Neuronal stem cell (in vitro differentiated cells): ENCODE results near the gene CD22.
A peak's percentile ranks its signal among the peaks of the same experiment; 100 is the strongest.

ENCODE experiments used
- DNase-seq: peaks from one replicate; pipeline ENCODE4 v3.0.0-alpha.2; 2013; ENCODE audit warnings: low spot score
- H2AFZ ChIP-seq: one replicate; pipeline ENCODE4 v1.6.1; 2013; ENCODE audit warnings: mild to moderate bottlenecking, low read length, inconsistent platforms
- H2AK5ac ChIP-seq: 2 replicates; pipeline ENCODE4 v1.6.1; 2013; ENCODE audit warnings: low read depth, mild to moderate bottlenecking, inconsistent platforms, low read length, moderate library complexity, mixed read lengths
- H2BK120ac ChIP-seq: 2 replicates; pipeline ENCODE4 v1.6.1; 2013; ENCODE audit warnings: low read depth, mild to moderate bottlenecking, inconsistent platforms, low read length, moderate library complexity, mixed read lengths
- H2BK12ac ChIP-seq: one replicate; pipeline ENCODE4 v1.6.1; 2013; ENCODE audit warnings: low read length, inconsistent platforms
- H2BK15ac ChIP-seq: 2 replicates; pipeline ENCODE4 v1.6.1; 2013; ENCODE audit warnings: mild to moderate bottlenecking, low read length, inconsistent platforms, mixed read lengths
- H2BK5ac ChIP-seq: one replicate; pipeline ENCODE4 v1.6.1; 2013; ENCODE audit warnings: inconsistent platforms, mild to moderate bottlenecking, low read length, moderate library complexity
- H3K14ac ChIP-seq: one replicate; pipeline ENCODE4 v1.6.1; 2013; ENCODE audit warnings: low read length, inconsistent platforms
- H3K18ac ChIP-seq: 2 replicates; pipeline ENCODE4 v1.6.1; 2013; ENCODE audit warnings: low read length, inconsistent platforms
- H3K23ac ChIP-seq: 2 replicates; pipeline ENCODE4 v1.6.1; 2013; ENCODE audit warnings: low read depth, mild to moderate bottlenecking, mixed read lengths, low read length, inconsistent platforms; ENCODE audit not compliant: poor library complexity
- H3K27ac ChIP-seq: replicated peaks from 3 replicates; pipeline ENCODE4 v1.5.1; 2013; ENCODE audit warnings: low read length, inconsistent platforms
- H3K27me3 ChIP-seq, 3 experiments: 2 replicates each; pipeline ENCODE4 v1.6.1; 2013; ENCODE audit warnings: low read length in 3 of 3, mild to moderate bottlenecking in 2 of 3, inconsistent platforms in 1 of 3, low read depth in 1 of 3, mixed read lengths in 1 of 3, moderate library complexity in 1 of 3; ENCODE audit not compliant: control insufficient read depth in 3 of 3, insufficient read depth in 3 of 3
- H3K36me3 ChIP-seq, 2 donors: replicated peaks in 1 of 2; 2 replicates each; pipeline ENCODE4 v1.6.1; 2013; ENCODE audit warnings: low read length in 2 of 2; ENCODE audit not compliant: control insufficient read depth in 2 of 2, insufficient read depth in 2 of 2
- H3K4ac ChIP-seq: 2 replicates; pipeline ENCODE4 v1.6.1; 2013; ENCODE audit warnings: inconsistent platforms, mild to moderate bottlenecking, low read length, moderate library complexity
- H3K4me1 ChIP-seq, 2 donors: 1 replicate in 1 of 2; 2 replicates in 1 of 2; pipeline ENCODE4 v1.6.1; 2013; ENCODE audit warnings: low read length in 2 of 2, low read depth in 1 of 2; ENCODE audit not compliant: control insufficient read depth in 2 of 2, insufficient read depth in 1 of 2
- H3K4me2 ChIP-seq: one replicate; pipeline ENCODE4 v1.6.1; 2013; ENCODE audit warnings: mild to moderate bottlenecking, low read length, inconsistent platforms; ENCODE audit not compliant: insufficient read depth, poor library complexity, severe bottlenecking
- H3K4me3 ChIP-seq, 2 donors: 2 replicates each; pipeline ENCODE4 v1.5.1; 2013; ENCODE audit warnings: low read length in 2 of 2, mild to moderate bottlenecking in 2 of 2, inconsistent platforms in 1 of 2, moderate library complexity in 1 of 2
- H3K79me1 ChIP-seq: one replicate; pipeline ENCODE4 v1.6.1; 2013; ENCODE audit warnings: low read depth, mild to moderate bottlenecking, inconsistent platforms, low read length, moderate library complexity
- H3K9ac ChIP-seq: one replicate; pipeline ENCODE4 v1.6.1; 2013; ENCODE audit warnings: mild to moderate bottlenecking, low read depth, low read length, inconsistent platforms; ENCODE audit not compliant: poor library complexity
- H3K9me3 ChIP-seq, 2 donors: replicated peaks in 1 of 2; 2 replicates each; pipeline versions ENCODE3 to v1.6.1; 2013; ENCODE audit warnings: low read length in 2 of 2, mild to moderate bottlenecking in 2 of 2, inconsistent platforms in 1 of 2, low read depth in 1 of 2, mixed read lengths in 1 of 2, moderate library complexity in 1 of 2; ENCODE audit not compliant: control insufficient read depth in 2 of 2, insufficient read depth in 1 of 2
- H4K8ac ChIP-seq: one replicate; pipeline ENCODE4 v1.6.1; 2013; ENCODE audit warnings: low read depth, mild to moderate bottlenecking, inconsistent platforms, low read length, moderate library complexity
- H4K91ac ChIP-seq: one replicate; pipeline ENCODE4 v1.6.1; 2013; ENCODE audit warnings: low read length, low read depth, mild to moderate bottlenecking, inconsistent platforms; ENCODE audit not compliant: poor library complexity
- WGBS, 2 donors: extraction: QIAGEN DNeasy Blood & Tissue Kit; methylation state at CpG; one replicate each; pipeline ENCODE4 v1.1.7; 2013; ENCODE audit warnings: missing lambda C conversion rate in 2 of 2, mixed read lengths in 1 of 2; ENCODE audit not compliant: insufficient read length in 2 of 2, insufficient replicate concordance in 1 of 2; ENCODE audit errors: extremely low coverage in 2 of 2; 5-methylcytosine and 5-hydroxymethylcytosine counted together

The CD22 gene

GRCh38 chr19:35363001-35363590 is 34.1 kb downstream of the CD22 start:
- Histone ChIP-seq H3K4me1 (no peaks in the 10 kb centered on the region), H3K23ac (no peak overlapping the region), H4K91ac (no peak overlapping the region), H3K4me3 (no peak overlapping the region), H3K27me3 (no peaks in the 10 kb centered on the region), H3K9ac (no peak overlapping the region), H3K9me3 (no peaks in the 10 kb centered on the region), H3K79me1 (no peaks in the 10 kb centered on the region), H3K4me2 (no peak overlapping the region), H4K8ac (no peak overlapping the region), H2AK5ac (no peak overlapping the region), H3K36me3 (no peaks in the 10 kb centered on the region), H2BK120ac (no peak overlapping the region), H3K27ac (no peak overlapping the region), H2BK12ac (no peak overlapping the region), H3K18ac (no peak overlapping the region), H3K14ac (no peak overlapping the region), H2BK15ac (no peak overlapping the region), H3K4ac (no peak overlapping the region), H2BK5ac (no peak overlapping the region), H2AFZ (no peak overlapping the region)
- DNase-seq, result no peak
- no CpG with 5 or more reads among the region's 11 CpGs for WGBS, 2 donors

- H2BK5ac ChIP-seq, result no peak overlapping the region
- peak overlapping the region; percentile 22 for H2AFZ ChIP-seq
- no peak overlapping the region for H3K23ac ChIP-seq
- H3K9me3 ChIP-seq, result no peaks in the 10 kb centered on the region
- WGBS, 2 donors, result no CpG with 5 or more reads among the region's 19 CpGs
- no peaks in the 10 kb centered on the region for H3K27me3 ChIP-seq
- H2BK120ac ChIP-seq, result no peak overlapping the region
- no peak for DNase-seq
- H3K14ac ChIP-seq, result no peak overlapping the region
- no peak overlapping the region for H3K4ac ChIP-seq
- H3K18ac ChIP-seq, result no peak overlapping the region
- no peaks in the 10 kb centered on the region for H3K36me3 ChIP-seq
- H4K91ac ChIP-seq, result no peak overlapping the region
- H4K8ac ChIP-seq, result no peak overlapping the region
- H2AK5ac ChIP-seq, result no peak overlapping the region
- no peaks in the 10 kb centered on the region for H3K79me1 ChIP-seq
- H2BK15ac ChIP-seq, result no peak overlapping the region
- no peaks in the 10 kb centered on the region for H3K4me1 ChIP-seq
- no peak overlapping the region for H3K4me3 ChIP-seq
- H3K27ac ChIP-seq, result no peak overlapping the region
- H2BK12ac ChIP-seq, result no peak overlapping the region
- H3K9ac ChIP-seq, result no peak overlapping the region
- H3K4me2 ChIP-seq, result no peak overlapping the region
Observed at GRCh38 chr19:35363711-35364425, 34.9 kb downstream of the CD22 start.

GRCh38 chr19:35365303-35365702 is 36.3 kb downstream of the CD22 start:
- Histone ChIP-seq H4K8ac (no peak overlapping the region), H4K91ac (no peak overlapping the region), H2AFZ (no peak overlapping the region), H2BK15ac (no peak overlapping the region), H2BK5ac (no peak overlapping the region), H3K27ac (no peak overlapping the region), H3K79me1 (no peaks in the 10 kb centered on the region), H3K4me3 (no peak overlapping the region), H3K9ac (no peak overlapping the region), H3K4me1 (no peaks in the 10 kb centered on the region), H2AK5ac (no peak overlapping the region), H3K18ac (no peak overlapping the region), H3K4me2 (no peak overlapping the region), H3K9me3 (no peaks in the 10 kb centered on the region), H3K36me3 (no peaks in the 10 kb centered on the region), H3K4ac (no peak overlapping the region), H3K23ac (no peak overlapping the region), H2BK12ac (no peak overlapping the region), H2BK120ac (no peak overlapping the region), H3K27me3 (no peaks in the 10 kb centered on the region), H3K14ac (no peak overlapping the region)
- whole genome bisulfite sequencing, 2 donors, result no CpG with 5 or more reads among the region's 4 CpGs
- no peak for DNase-seq

GRCh38 chr19:35368378-35368777 is 39.4 kb downstream of the CD22 start:
- no peak overlapping the region for H2BK12ac ChIP-seq
- WGBS, 2 donors, result no CpG with 5 or more reads among the region's 1 CpG
- H3K27me3 ChIP-seq, result no peaks in the 10 kb centered on the region
- H3K23ac ChIP-seq, result no peak overlapping the region
- H3K9ac ChIP-seq, result no peak overlapping the region
- no peak overlapping the region for H2AFZ ChIP-seq
- H3K27ac ChIP-seq, result no peak overlapping the region
- H4K8ac ChIP-seq, result no peak overlapping the region
- no peak overlapping the region for H3K14ac ChIP-seq
- H4K91ac ChIP-seq, result no peak overlapping the region
- H2AK5ac ChIP-seq, result no peak overlapping the region
- no peak overlapping the region for H3K4me3 ChIP-seq
- no peaks in the 10 kb centered on the region for H3K36me3 ChIP-seq
- no peak for DNase-seq
- H3K4me2 ChIP-seq, result no peak overlapping the region
- no peak overlapping the region for H2BK15ac ChIP-seq
- H3K4ac ChIP-seq, result no peak overlapping the region
- H3K79me1 ChIP-seq, result no peaks in the 10 kb centered on the region
- no peak overlapping the region for H2BK120ac ChIP-seq
- H2BK5ac ChIP-seq, result no peak overlapping the region
- no peak overlapping the region for H3K18ac ChIP-seq
- no peaks in the 10 kb centered on the region for H3K4me1 ChIP-seq
- H3K9me3 ChIP-seq, result no peaks in the 10 kb centered on the region
